Parathyroid adenoma (tissue), 2 donors: Measurements from ENCODE around the gene VGF.

Experiments
- H2AFZ ChIP-seq: fragments of 300-600 bp; sonication (generic); one replicate; pipeline ENCODE4 v1.7.0; 2017; ENCODE audit warnings: antibody characterized with exemption, mild to moderate bottlenecking
- H3K27ac ChIP-seq: fragments of 300-600 bp; sonication (generic); one replicate; pipeline ENCODE4 v1.7.0; 2017
- H3K27me3 ChIP-seq: fragments of 300-600 bp; sonication (generic); one replicate; pipeline ENCODE4 v1.7.0; 2017; ENCODE audit warnings: low read length; ENCODE audit not compliant: control insufficient read depth, insufficient read depth
- H3K36me3 ChIP-seq: fragments of 300-600 bp; sonication (generic); one replicate; pipeline ENCODE4 v1.7.0; 2017; ENCODE audit warnings: low read length; ENCODE audit not compliant: control insufficient read depth, insufficient read depth
- H3K4me1 ChIP-seq: fragments of 300-600 bp; sonication (generic); one replicate; pipeline ENCODE4 v1.7.0; 2017; ENCODE audit warnings: control low read depth
- H3K4me2 ChIP-seq: fragments of 300-600 bp; sonication (generic); one replicate; pipeline ENCODE4 v1.7.0; 2017; ENCODE audit warnings: low read length
- H3K4me3 ChIP-seq: fragments of 300-600 bp; sonication (generic); one replicate; pipeline ENCODE4 v1.7.0; 2017; ENCODE audit warnings: low read depth, low read length
- H3K79me2 ChIP-seq: fragments of 300-600 bp; sonication (generic); one replicate; pipeline ENCODE4 v1.7.0; 2017; ENCODE audit warnings: control low read depth
- H3K9ac ChIP-seq: fragments of 300-600 bp; sonication (generic); one replicate; pipeline ENCODE4 v1.7.0; 2017; ENCODE audit warnings: mild to moderate bottlenecking
- H3K9me3 ChIP-seq: fragments of 300-600 bp; sonication (generic); one replicate; pipeline ENCODE4 v1.7.0; 2017; ENCODE audit warnings: low read length; ENCODE audit not compliant: control insufficient read depth
- TF ChIP-seq, protein P1 (sequence below): fragments of 300-600 bp; sonication (generic); IDR thresholded peaks from one replicate; pipeline ENCODE4 v1.7.0; 2017; ENCODE audit warnings: antibody characterized with exemption, mild to moderate bottlenecking
- donor health status: primary hyperparathyroidism.

The VGF gene

DNA sequence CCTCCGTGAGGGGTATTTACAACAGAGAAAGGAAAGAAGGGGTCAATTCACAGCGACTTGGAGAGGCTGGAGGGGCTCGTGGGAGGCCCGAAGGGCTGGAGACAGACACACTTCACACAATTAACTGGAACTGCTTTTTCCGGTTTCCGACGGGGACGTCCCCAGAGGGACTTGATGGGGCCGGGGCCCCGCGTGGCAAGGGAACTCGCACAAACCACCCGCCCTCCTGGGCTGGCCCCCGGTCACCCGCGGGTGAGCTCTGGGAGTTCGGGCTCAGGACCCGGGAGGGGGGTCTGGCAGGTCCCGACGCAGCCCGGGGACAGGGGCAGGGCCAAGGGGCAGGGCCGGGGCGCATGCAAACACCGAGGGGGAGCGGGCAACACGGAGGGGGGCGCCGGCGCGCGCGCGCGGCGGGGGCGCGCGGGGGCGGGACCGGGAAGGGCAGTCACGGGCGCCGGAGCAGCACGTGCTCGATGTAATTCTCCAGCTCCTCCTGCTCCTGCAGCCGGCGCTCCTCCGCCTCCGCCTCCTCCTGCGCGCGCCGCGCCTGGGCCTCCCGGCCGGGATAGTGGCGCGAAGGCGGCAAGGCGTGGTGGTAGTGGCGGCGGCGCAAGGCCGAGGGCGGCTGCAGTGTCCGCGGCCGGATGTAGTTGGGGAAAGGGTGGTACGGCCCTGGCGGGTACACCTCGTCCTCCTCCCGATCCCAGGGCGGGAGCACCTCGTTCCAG lies 2.7 kb downstream of the VGF start:
- Histone ChIP-seq H3K27ac (no peak overlapping the region), H3K36me3 (no peaks in the 10 kb centered on the region), H2AFZ (peak overlapping the region; percentile 42), H3K27me3 (no peaks in the 10 kb centered on the region), H3K4me2 (no peak overlapping the region), H3K4me3 (no peak overlapping the region), H3K79me2 (no peaks in the 10 kb centered on the region), H3K9ac (no peak overlapping the region), H3K9me3 (no peaks in the 10 kb centered on the region), H3K4me1 (peaks cover 11% of the 10 kb centered on the region)
- TF ChIP-seq, protein P1, sequence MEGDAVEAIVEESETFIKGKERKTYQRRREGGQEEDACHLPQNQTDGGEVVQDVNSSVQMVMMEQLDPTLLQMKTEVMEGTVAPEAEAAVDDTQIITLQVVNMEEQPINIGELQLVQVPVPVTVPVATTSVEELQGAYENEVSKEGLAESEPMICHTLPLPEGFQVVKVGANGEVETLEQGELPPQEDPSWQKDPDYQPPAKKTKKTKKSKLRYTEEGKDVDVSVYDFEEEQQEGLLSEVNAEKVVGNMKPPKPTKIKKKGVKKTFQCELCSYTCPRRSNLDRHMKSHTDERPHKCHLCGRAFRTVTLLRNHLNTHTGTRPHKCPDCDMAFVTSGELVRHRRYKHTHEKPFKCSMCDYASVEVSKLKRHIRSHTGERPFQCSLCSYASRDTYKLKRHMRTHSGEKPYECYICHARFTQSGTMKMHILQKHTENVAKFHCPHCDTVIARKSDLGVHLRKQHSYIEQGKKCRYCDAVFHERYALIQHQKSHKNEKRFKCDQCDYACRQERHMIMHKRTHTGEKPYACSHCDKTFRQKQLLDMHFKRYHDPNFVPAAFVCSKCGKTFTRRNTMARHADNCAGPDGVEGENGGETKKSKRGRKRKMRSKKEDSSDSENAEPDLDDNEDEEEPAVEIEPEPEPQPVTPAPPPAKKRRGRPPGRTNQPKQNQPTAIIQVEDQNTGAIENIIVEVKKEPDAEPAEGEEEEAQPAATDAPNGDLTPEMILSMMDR, result no peak

DNA sequence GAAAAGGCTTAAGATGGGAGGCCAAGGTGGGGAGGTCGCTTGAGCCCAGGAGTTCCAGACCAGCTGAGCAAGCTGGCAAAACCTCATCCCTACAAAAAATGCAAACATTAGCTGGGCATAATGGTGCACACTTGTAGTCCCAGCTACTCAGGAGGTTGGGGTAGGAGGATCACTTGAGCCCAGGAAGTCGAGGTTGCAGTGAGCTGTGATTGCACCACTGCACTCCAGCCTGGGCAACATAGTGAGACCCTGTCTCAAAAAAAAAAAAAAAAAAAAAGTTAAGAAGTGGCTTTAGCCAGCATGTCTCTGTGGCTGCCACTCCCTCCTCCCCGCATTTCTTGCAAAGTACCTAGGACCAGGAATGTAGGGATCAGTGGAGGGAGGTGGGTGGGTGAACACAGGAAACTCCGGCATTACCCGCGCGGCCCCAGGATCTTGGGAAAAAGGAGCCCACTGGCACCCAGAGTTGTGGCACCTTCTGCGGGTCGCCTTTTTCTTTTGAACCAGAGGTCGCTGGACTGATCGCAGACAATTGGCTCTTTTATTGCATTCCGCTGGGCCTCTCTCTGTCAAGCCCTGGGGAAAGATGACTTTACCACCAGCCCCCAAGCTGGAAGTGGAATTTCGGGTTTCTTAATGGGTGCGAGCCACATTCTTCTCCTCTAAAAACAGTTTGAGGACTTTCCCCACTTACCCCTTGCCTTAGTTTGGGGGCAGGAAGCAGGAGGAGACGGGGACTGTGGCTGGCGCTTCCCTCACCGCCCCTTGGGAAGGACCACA lies 3.5 kb downstream of the VGF start:
- Histone ChIP-seq H2AFZ (no peak overlapping the region), H3K79me2 (no peaks in the 10 kb centered on the region), H3K27me3 (no peaks in the 10 kb centered on the region), H3K4me1 (peaks cover 11% of the 10 kb centered on the region), H3K27ac (no peak overlapping the region), H3K36me3 (no peaks in the 10 kb centered on the region), H3K9me3 (no peaks in the 10 kb centered on the region), H3K9ac (no peak overlapping the region), H3K4me3 (no peak overlapping the region), H3K4me2 (no peak overlapping the region)
- TF ChIP-seq, protein P1, result no peak

DNA sequence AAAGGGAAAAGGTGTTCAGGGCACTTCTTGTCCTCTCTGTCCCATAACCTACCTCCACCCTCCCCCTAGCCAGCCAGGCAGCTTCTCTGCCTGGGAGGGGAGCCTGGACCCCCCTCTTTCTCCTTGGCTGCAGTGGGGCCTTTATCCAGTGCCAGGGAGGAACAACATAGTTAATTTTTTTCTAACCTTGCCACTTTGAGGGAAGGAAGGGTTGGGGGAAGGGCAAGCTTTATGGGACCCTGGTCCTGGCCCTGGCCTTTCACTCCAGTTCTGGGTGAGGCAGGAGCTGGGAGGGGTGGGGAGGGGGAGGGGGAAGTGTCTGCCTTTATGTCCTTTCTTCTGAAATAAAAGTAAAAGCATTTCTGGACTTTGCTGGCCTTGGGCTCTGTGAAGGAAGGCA lies 4.5 kb downstream of the VGF start:
- H3K9me3 ChIP-seq, result no peaks in the 10 kb centered on the region
- no peak overlapping the region for H2AFZ ChIP-seq
- H3K4me3 ChIP-seq, result no peak overlapping the region
- H3K4me2 ChIP-seq, result no peak overlapping the region
- no peak overlapping the region for H3K27ac ChIP-seq
- peaks cover 10% of the 10 kb centered on the region for H3K4me1 ChIP-seq
- TF ChIP-seq, protein P1, result no peak
- no peak overlapping the region for H3K9ac ChIP-seq
- no peaks in the 10 kb centered on the region for H3K36me3 ChIP-seq
- H3K27me3 ChIP-seq, result no peaks in the 10 kb centered on the region
- no peaks in the 10 kb centered on the region for H3K79me2 ChIP-seq

DNA sequence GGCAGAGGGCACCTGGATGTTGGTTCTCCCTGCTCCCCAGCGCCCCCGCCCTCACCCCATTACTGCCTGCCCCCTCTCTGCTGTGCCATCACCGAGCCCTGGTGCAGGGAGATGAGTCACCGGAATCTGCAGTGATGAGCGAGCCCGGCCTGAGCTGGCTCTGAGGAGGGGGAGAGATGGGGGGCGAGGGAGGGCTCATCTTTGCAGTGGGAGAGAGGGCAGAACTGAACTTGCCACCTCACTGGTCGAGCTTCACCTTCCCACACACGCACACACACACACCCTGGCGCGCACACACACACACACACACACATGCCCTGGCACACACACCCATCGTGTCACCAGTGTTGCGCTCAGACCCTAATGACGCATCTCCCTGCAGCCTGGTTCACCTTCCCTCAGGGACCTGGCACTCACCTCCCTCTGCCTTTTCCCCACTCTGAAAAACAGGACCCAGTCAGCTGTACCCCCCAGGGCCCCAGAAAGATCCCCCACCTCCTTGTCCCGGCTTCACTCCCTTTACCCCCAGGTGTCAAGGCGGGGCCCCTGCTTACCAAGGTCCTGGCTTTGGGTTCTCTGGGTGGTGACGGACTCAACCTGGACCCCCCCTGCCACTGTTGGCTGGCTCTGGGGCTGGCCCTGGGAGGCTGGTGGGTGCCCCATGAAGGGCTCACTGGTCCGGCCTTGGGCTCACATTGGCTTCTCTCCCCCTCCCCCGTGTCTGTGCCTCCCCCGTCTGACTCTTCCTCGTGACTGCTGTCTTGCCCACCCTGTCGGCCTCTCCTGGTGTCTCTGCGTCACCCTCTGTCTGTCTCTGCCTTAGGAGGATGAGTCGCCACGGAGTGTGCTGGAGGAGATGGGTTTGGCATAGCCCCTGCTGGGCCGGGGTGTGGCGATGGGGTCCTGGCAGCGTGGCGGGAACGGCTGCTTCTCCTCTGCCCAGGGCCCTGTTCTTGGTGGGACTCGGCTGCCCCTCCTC lies 5.4 kb downstream of the VGF start:
- H2AFZ ChIP-seq, result no peak overlapping the region
- H3K4me1 ChIP-seq, result peaks cover 12% of the 10 kb centered on the region
- TF ChIP-seq, protein P1, result no peak
- no peak overlapping the region for H3K9ac ChIP-seq
- H3K27me3 ChIP-seq, result no peaks in the 10 kb centered on the region
- H3K4me3 ChIP-seq, result no peak overlapping the region
- no peaks in the 10 kb centered on the region for H3K9me3 ChIP-seq
- H3K79me2 ChIP-seq, result no peaks in the 10 kb centered on the region
- H3K36me3 ChIP-seq, result no peaks in the 10 kb centered on the region
- H3K27ac ChIP-seq, result no peak overlapping the region
- H3K4me2 ChIP-seq, result no peak overlapping the region
